IMR-90 (cell line): Measurements from ENCODE around the gene RHBDF2. TPM values are rescaled to one million over a fixed set of nuclear protein-coding genes. Genes with fewer than 3 reads are reported as not detected.
A peak's percentile ranks its signal among the peaks of the same experiment; 100 is the strongest.

Experiments used
- ATAC-seq: fragments of 200-7000 bp; cut with Tn5 transposase; 2 replicates; pipeline ENCODE4 v1.9.1; 2020; ENCODE audit warnings: low read depth, mild to moderate bottlenecking, moderate library complexity
- BruUV-seq: library from RNA; stranded (reverse); fragments of 400-500 nt; replicated peaks from 2 replicates; lab custom pipeline; 2021; lab: Mats Ljungman, UMichigan
- CTCF ChIA-PET: fragments of 300-600 bp; formaldehyde crosslinking; extraction: SDS; loops from one replicate; lab custom pipeline; 2021; ENCODE audit warnings: antibody characterized with exemption; lab: Yijun Ruan, JAX
- POLR2A ChIA-PET: fragments of 300-600 bp; sonication (Branson Sonifier 250); formaldehyde crosslinking; loops from one replicate; lab custom pipeline; 2022; ENCODE audit warnings: antibody characterized with exemption; ENCODE audit not compliant: unreplicated experiment; lab: Charles Lee
- DNase-seq: peaks from one replicate; pipeline ENCODE4 v3.0.0; 2013
- H2AFZ ChIP-seq: replicated peaks from 2 replicates; pipeline ENCODE3; 2013; ENCODE audit warnings: low read length, mild to moderate bottlenecking; ENCODE audit not compliant: poor library complexity
- H2AK5ac ChIP-seq: 2 replicates; pipeline ENCODE4 v1.6.1; 2013; ENCODE audit warnings: low read depth, low read length, inconsistent platforms
- H2AK9ac ChIP-seq: replicated peaks from 2 replicates; pipeline ENCODE3; 2013; ENCODE audit warnings: mild to moderate bottlenecking, low read depth, low read length, moderate library complexity; ENCODE audit not compliant: poor library complexity
- H2BK120ac ChIP-seq: 2 replicates; pipeline ENCODE4 v1.6.1; 2013; ENCODE audit warnings: low read depth, low read length, inconsistent platforms
- H2BK15ac ChIP-seq: 3 replicates; pipeline ENCODE4 v1.6.1; 2013; ENCODE audit warnings: low read depth, low read length, inconsistent platforms
- H2BK20ac ChIP-seq: 2 replicates; pipeline ENCODE4 v1.6.1; 2013; ENCODE audit warnings: low read depth, mild to moderate bottlenecking, inconsistent platforms, low read length, moderate library complexity
- H2BK5ac ChIP-seq: 2 replicates; pipeline ENCODE4 v1.6.1; 2013; ENCODE audit warnings: mild to moderate bottlenecking, low read depth, low read length, inconsistent platforms; ENCODE audit not compliant: poor library complexity, severe bottlenecking
- H3K14ac ChIP-seq: replicated peaks from 2 replicates; pipeline ENCODE4 v1.6.1; 2013; ENCODE audit warnings: low read depth, low read length, inconsistent platforms
- H3K18ac ChIP-seq: 2 replicates; pipeline ENCODE4 v1.6.1; 2013; ENCODE audit warnings: low read depth, low read length, control low read depth
- H3K23ac ChIP-seq: 2 replicates; pipeline ENCODE4 v1.6.1; 2013; ENCODE audit warnings: low read depth, low read length, inconsistent platforms
- H3K27ac ChIP-seq: 2 replicates; pipeline ENCODE4 v1.5.1; 2013; ENCODE audit warnings: mild to moderate bottlenecking, control low read depth, low read length; ENCODE audit not compliant: insufficient read depth
- H3K27me3 ChIP-seq: 2 replicates; pipeline ENCODE4 v1.6.1; 2013; ENCODE audit warnings: low read length; ENCODE audit not compliant: control insufficient read depth, insufficient read depth
- H3K36me3 ChIP-seq: 2 replicates; pipeline ENCODE4 v1.6.1; 2013; ENCODE audit warnings: low read length, mixed read lengths; ENCODE audit not compliant: control insufficient read depth, insufficient read depth
- H3K4ac ChIP-seq: 2 replicates; pipeline ENCODE4 v1.6.1; 2013; ENCODE audit warnings: low read depth, low read length, inconsistent platforms
- H3K4me1 ChIP-seq: 2 replicates; pipeline ENCODE4 v1.6.1; 2013; ENCODE audit warnings: low read length, mixed read lengths; ENCODE audit not compliant: control insufficient read depth, insufficient read depth
- H3K4me2 ChIP-seq: 2 replicates; pipeline ENCODE4 v1.6.1; 2013; ENCODE audit warnings: low read depth, mild to moderate bottlenecking, control low read depth, low read length, moderate library complexity
- H3K4me3 ChIP-seq: 2 replicates; pipeline ENCODE4 v1.5.1; 2013; ENCODE audit warnings: low read depth, mild to moderate bottlenecking, control low read depth, low read length, moderate library complexity; ENCODE audit not compliant: insufficient read depth
- H3K56ac ChIP-seq: 2 replicates; pipeline ENCODE4 v1.6.1; 2013; ENCODE audit warnings: low read length, inconsistent platforms; ENCODE audit not compliant: insufficient read depth; ENCODE audit errors: extremely low read depth
- H3K79me1 ChIP-seq, 2 experiments: 2 replicates each; pipeline ENCODE4 v1.6.1; 2013; ENCODE audit warnings: low read length in 2 of 2, inconsistent platforms in 1 of 2, low read depth in 1 of 2
- H3K9ac ChIP-seq: 2 replicates; pipeline ENCODE4 v1.6.1; 2013; ENCODE audit warnings: low read depth, low read length, control low read depth
- H3K9me1 ChIP-seq: 2 replicates; pipeline ENCODE4 v1.6.1; 2013; ENCODE audit warnings: low read length, inconsistent platforms; ENCODE audit not compliant: insufficient read depth
- H3K9me3 ChIP-seq: 2 replicates; pipeline ENCODE4 v1.6.1; 2013; ENCODE audit warnings: low read length; ENCODE audit not compliant: control insufficient read depth, insufficient read depth
- H4K20me1 ChIP-seq: 2 replicates; pipeline ENCODE4 v1.6.1; 2013; ENCODE audit warnings: low read length, inconsistent platforms; ENCODE audit not compliant: insufficient read depth
- H4K5ac ChIP-seq: 2 replicates; pipeline ENCODE4 v1.6.1; 2013; ENCODE audit warnings: mild to moderate bottlenecking, low read depth, low read length, control low read depth
- H4K8ac ChIP-seq, 2 experiments: 2 replicates each; pipeline ENCODE4 v1.6.1; 2013; ENCODE audit warnings: low read depth in 2 of 2, low read length in 2 of 2, control low read depth in 1 of 2, inconsistent platforms in 1 of 2
- H4K91ac ChIP-seq: 2 replicates; pipeline ENCODE4 v1.6.1; 2013; ENCODE audit warnings: low read depth, low read length, inconsistent platforms; ENCODE audit not compliant: insufficient read depth
- MAZ ChIP-seq: IDR thresholded peaks from 2 replicates; pipeline ENCODE4 v1.6.1; 2012; ENCODE audit warnings: low read depth, mild to moderate bottlenecking, low read length, improper control_type of control experiment, moderate library complexity, borderline replicate concordance
- RFX5 ChIP-seq: IDR thresholded peaks from 2 replicates; pipeline ENCODE4 v1.8.0; 2012; ENCODE audit warnings: low read depth, mild to moderate bottlenecking, low read length, moderate library complexity
- WGBS, 2 experiments: methylation state at CpG; one replicate each; pipeline versions ENCODE4 v1.1.5 to v1.1.7; 2013; ENCODE audit warnings: missing lambda C conversion rate in 2 of 2; ENCODE audit not compliant: insufficient read length in 1 of 2; ENCODE audit errors: extremely low coverage in 2 of 2; 5-methylcytosine and 5-hydroxymethylcytosine counted together
- dilution Hi-C: fragments of 300-500 bp; cut with HindIII; formaldehyde crosslinking; loops from one replicate; pipeline ENCODE4 v1.14.3; 2018; ENCODE audit warnings: low sequenced_read_pairs; ENCODE audit not compliant: unreplicated experiment
- in situ Hi-C: fragments of 300-500 bp; cut with MboI; formaldehyde crosslinking; loops from 3 replicates; pipeline ENCODE4 v1.14.3; 2019; ENCODE audit warnings: low sequenced_read_pairs, inconsistent platforms, mixed read lengths
- intact Hi-C: fragments of 100-400 bp; cut with micrococcal nuclease; formaldehyde crosslinking; loops from 2 replicates; pipeline ENCODE4 v1.10.0; 2022
- polyA plus RNA-seq, 3 experiments: library from polyadenylated mRNA; depleted of rRNA; stranded (reverse); fragments of >200 nt; gene quantifications; 2 replicates each; pipeline ENCODE4 v1.2.3, GENCODE V29; 2012; ENCODE audit warnings: low replicate concordance in 1 of 3
- total RNA-seq: library from RNA; depleted of rRNA; stranded (reverse); fragments of >200 nt; gene quantifications from 2 replicates; pipeline ENCODE4 v1.2.3, GENCODE V29; 2012

Gene RHBDF2
- total and polyA plus RNA-seq, 2 of the 4 experiments (the other 2 are of a cell fraction) = 1.3 to 8.3 TPM

DNA sequence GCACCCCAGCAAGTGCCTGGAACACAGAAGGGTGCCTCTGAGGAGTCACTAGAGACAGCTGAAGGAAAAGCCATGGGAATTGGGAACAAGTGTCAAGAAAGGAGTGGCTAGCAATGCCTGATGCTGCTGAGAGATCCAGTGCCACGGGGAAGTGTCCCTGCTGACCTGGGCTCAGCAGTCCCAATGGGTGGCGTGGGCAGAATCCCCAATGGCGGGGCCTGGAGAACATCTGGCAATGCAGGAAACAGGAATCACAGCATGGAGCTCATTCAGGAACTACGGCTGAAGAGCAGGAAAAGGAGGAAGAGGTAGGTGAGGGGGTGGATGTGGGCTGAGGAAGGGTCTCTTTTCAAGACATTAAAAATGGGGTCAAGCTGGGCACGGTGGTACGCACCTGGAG, 78.4 kb downstream of the RHBDF2 start:
- Histone ChIP-seq H3K36me3 (peaks cover 7% of the 10 kb centered on the region; the same call in 1 of the 2 replicates), H4K5ac (no peak overlapping the region), H3K79me1 (peaks cover 35 to 79% of the 10 kb centered on the region in 2 experiments), H4K91ac (no peak overlapping the region), H3K27ac (no peak overlapping the region), H2AFZ (no peak overlapping the region), H3K18ac (no peak overlapping the region), H3K9ac (no peak overlapping the region), H3K4me1 (peaks cover 12% of the 10 kb centered on the region), H4K20me1 (peaks cover 70% of the 10 kb centered on the region), H3K23ac (no peak overlapping the region; the same call in 1 of the 2 replicates), H4K8ac (no peak overlapping the region), H3K9me1 (peaks cover 27% of the 10 kb centered on the region), H3K56ac (no peak overlapping the region), H3K9me3 (no peaks in the 10 kb centered on the region), H3K4ac (no peak overlapping the region), H2BK15ac (no peak overlapping the region), H3K14ac (no peak overlapping the region), H2BK5ac (no peak overlapping the region), H2BK120ac (no peak overlapping the region), H2BK20ac (no peak overlapping the region), H2AK9ac (peak overlapping the region; percentile 63), H2AK5ac (no peak overlapping the region; the same call in 1 of the 2 replicates), H3K4me3 (no peak overlapping the region), H3K4me2 (no peak overlapping the region), H3K27me3 (no peaks in the 10 kb centered on the region)
- CTCF ChIA-PET = no interaction called here
- BruUV-seq = no TSS peak
- in situ Hi-C loops = no loop called here
- intact Hi-C loops = no loop called here
- 100% methylated on average over 1 of the region's 6 CpGs; no CpG with 5 or more reads in 1 of the 2 experiments for WGBS, 2 experiments
- TF ChIP-seq RFX5 = no peak
- TF ChIP-seq MAZ = no peak
- dilution Hi-C loops = no loop called here
- ATAC-seq (no peak), DNase-seq (no peak)
- POLR2A ChIA-PET = no interaction called here
